ENCODE results near the gene OGT.

DNA sequence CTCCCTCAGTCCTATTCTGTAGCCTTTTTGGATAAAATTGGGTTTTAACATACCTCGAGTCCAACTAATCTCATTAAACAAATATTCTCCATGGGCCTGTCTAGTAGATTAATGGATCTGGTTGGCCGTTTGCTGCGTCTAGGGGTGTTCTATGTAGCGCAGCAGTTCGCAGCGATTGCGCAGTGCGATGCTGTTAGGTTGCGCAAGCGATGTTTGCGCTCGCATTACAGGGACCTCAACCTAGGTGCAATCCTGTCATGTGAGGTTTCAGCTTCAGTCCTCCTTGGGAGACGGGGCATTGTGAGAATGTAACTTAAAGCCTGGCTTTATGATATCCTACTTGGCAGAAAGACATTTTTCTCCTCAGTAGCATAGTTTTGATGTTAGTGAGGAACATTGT is 14.0 kb downstream of the OGT start:
- TF ChIP-seq EZH2 (IDR thresholded peaks at IDR 0.05): no peak
- TF ChIP-seq CTCF (IDR thresholded peaks at IDR 0.05): no peak
- TF ChIP-seq EZH2phosphoT487 (IDR thresholded peaks at IDR 0.05): no peak
